ENCODE results near the gene SLC9A8.

The SLC9A8 gene

DNA sequence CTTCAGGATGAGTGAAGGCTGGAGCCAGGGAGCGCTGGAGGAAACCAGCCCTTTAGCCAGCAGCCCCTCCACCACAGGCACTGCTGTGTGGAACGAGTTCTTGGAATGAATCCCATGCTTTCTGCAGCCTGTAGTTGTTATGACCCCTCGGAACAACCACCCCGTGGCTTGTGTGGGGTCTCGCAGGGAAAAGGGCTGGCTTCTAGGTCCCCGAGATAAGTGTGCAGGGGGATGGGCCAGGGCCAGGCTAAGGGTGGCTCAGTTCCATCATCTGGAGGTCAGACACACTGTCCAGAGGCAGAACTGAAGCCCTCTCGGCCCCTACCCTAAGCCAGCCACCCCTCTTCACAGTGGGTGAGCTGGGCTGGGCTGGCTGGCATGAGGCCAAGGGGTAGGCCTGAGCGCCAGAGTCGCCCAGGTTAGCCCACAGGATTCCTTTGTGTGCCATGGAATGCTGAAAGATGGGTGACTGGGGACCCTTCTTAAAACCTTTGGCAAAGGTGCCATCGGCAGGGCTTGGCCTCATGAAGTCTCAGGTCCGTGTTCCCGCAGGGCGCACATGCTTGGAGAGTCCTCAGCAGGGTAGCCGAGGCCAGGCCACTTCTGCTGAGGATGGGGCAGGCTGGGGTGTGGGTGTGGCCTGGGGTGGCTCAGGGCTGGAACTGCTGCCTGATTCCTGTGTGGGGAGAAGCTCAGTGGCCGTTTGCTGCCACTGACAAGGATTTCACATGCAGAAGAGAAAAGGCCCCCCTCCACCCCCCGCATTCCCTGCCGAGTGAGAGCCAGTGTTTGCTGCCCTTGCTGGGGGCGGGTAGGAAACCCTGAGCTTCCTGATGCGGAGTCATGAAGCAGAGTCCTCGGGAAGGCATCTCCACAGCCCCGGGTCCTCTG is 78.1 kb downstream of the SLC9A8 start:
- Histone ChIP-seq H3K9me3 (replicated peaks; ENCODE audit: insufficient read depth, low read length) (no peaks in the 10 kb centered on the region), H3K4me3 (ENCODE audit: low read length) (no peak overlapping the region), H3K27me3 (replicated peaks; ENCODE audit: insufficient read depth, low read length) (no peaks in the 10 kb centered on the region), H3K4me1 (ENCODE audit: low read length) (no peaks in the 10 kb centered on the region), H3K9me2 (replicated peaks; ENCODE audit: insufficient read depth, low read length) (no peaks in the 10 kb centered on the region), H3K27ac (ENCODE audit: low read length) (no peak overlapping the region), H3K4me2 (ENCODE audit: low read depth, low read length) (no peak overlapping the region), H2AFZ (ENCODE audit: low read length) (no peak overlapping the region), H4K20me1 (ENCODE audit: insufficient read depth, low read length) (no peaks in the 10 kb centered on the region), H3K36me3 (replicated peaks; ENCODE audit: insufficient read depth, low read length) (no peaks in the 10 kb centered on the region), H3K79me2 (ENCODE audit: low read length) (no peaks in the 10 kb centered on the region), H3K9ac (ENCODE audit: low read length) (no peak overlapping the region), H3F3A (ENCODE audit: insufficient read depth, low read length) (no peaks in the 10 kb centered on the region)
- no peak for TF ChIP-seq EZH2phosphoT487 (IDR thresholded peaks at IDR 0.05; ENCODE audit: low read length)
- no peak for TF ChIP-seq EZH2 (optimal IDR thresholded peaks at IDR 0.05; ENCODE audit: low read depth, low read length)
- TF ChIP-seq, protein P1, sequence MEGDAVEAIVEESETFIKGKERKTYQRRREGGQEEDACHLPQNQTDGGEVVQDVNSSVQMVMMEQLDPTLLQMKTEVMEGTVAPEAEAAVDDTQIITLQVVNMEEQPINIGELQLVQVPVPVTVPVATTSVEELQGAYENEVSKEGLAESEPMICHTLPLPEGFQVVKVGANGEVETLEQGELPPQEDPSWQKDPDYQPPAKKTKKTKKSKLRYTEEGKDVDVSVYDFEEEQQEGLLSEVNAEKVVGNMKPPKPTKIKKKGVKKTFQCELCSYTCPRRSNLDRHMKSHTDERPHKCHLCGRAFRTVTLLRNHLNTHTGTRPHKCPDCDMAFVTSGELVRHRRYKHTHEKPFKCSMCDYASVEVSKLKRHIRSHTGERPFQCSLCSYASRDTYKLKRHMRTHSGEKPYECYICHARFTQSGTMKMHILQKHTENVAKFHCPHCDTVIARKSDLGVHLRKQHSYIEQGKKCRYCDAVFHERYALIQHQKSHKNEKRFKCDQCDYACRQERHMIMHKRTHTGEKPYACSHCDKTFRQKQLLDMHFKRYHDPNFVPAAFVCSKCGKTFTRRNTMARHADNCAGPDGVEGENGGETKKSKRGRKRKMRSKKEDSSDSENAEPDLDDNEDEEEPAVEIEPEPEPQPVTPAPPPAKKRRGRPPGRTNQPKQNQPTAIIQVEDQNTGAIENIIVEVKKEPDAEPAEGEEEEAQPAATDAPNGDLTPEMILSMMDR (IDR thresholded peaks at IDR 0.05; ENCODE audit: low read length): no peak
- no peak for DNase-seq

DNA sequence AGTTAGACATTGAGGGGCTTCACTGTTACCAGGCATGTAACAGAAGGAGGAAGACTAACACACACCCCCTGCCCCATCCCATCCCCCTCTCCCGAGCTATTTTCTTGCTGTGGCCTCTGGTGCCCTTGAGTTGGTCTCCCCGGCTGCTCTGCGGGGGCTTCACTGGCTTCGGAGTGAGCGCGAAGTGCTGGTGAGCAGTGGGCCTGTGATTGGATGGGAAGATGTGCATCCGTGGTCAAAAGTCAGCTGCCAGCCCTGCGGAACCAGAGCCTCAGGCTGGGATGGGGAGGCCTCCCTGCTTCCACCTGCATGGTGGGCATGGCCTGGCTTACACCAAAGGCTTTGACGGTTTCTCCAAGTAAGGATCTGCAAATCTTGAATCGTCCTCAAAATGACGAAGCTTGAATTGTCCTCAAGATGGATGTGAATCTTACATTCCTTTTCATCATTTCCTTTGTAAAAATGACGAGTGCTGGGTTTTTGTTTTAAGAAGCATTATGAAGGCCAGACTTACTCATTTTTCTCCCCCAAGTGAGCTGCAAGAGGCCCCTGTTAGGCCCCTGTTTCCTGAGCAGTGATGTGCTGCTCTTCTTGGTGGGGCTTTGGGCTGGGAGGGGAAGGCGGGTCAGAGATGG is 79.0 kb downstream of the SLC9A8 start:
- no peak overlapping the region for H3K9ac ChIP-seq (ENCODE audit: low read length)
- no peak overlapping the region for H3K4me3 ChIP-seq (ENCODE audit: low read length)
- H3K36me3 ChIP-seq (replicated peaks; ENCODE audit: insufficient read depth, low read length): no peaks in the 10 kb centered on the region
- no peaks in the 10 kb centered on the region for H3K4me1 ChIP-seq (ENCODE audit: low read length)
- DNase-seq: no peak
- H3K9me2 ChIP-seq (replicated peaks; ENCODE audit: insufficient read depth, low read length): no peaks in the 10 kb centered on the region
- H3K27me3 ChIP-seq (replicated peaks; ENCODE audit: insufficient read depth, low read length): no peaks in the 10 kb centered on the region
- no peaks in the 10 kb centered on the region for H4K20me1 ChIP-seq (ENCODE audit: insufficient read depth, low read length)
- H3K4me2 ChIP-seq (ENCODE audit: low read depth, low read length): no peak overlapping the region
- H3K27ac ChIP-seq (ENCODE audit: low read length): no peak overlapping the region
- H2AFZ ChIP-seq (ENCODE audit: low read length): no peak overlapping the region
- H3K9me3 ChIP-seq (replicated peaks; ENCODE audit: insufficient read depth, low read length): no peaks in the 10 kb centered on the region
- TF ChIP-seq EZH2phosphoT487 (IDR thresholded peaks at IDR 0.05; ENCODE audit: low read length) (no peak), EZH2 (optimal IDR thresholded peaks at IDR 0.05; ENCODE audit: low read depth, low read length) (no peak)
- TF ChIP-seq, protein P1 (IDR thresholded peaks at IDR 0.05; ENCODE audit: low read length): no peak
- no peaks in the 10 kb centered on the region for H3F3A ChIP-seq (ENCODE audit: insufficient read depth, low read length)
- H3K79me2 ChIP-seq (ENCODE audit: low read length): no peaks in the 10 kb centered on the region

DNA sequence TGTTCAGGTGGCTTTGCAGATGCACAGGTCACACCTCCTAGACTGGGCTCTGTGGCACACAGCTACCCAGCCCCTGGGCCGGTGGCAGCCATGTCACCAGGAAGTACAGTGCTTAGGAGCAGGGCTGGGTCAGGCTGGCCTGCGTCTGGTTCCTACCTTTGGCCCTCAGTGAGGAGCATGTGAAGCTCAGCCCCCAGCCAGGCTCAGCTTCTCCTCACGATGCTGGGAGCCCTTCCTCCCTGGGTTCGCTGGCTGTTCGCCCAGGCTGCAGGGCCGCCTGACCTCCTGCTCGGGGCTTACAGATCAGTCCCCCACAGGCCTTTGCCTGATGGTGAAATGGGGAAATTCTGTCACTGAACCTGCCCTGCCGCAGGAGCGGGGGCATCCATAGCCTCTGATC is 79.6 kb downstream of the SLC9A8 start:
- no peak overlapping the region for H3K27ac ChIP-seq (ENCODE audit: low read length)
- TF ChIP-seq, protein P1 (IDR thresholded peaks at IDR 0.05; ENCODE audit: low read length): no peak
- TF ChIP-seq EZH2phosphoT487 (IDR thresholded peaks at IDR 0.05; ENCODE audit: low read length) (no peak), EZH2 (optimal IDR thresholded peaks at IDR 0.05; ENCODE audit: low read depth, low read length) (no peak)
- H3K9me2 ChIP-seq (replicated peaks; ENCODE audit: insufficient read depth, low read length): no peaks in the 10 kb centered on the region
- H3K27me3 ChIP-seq (replicated peaks; ENCODE audit: insufficient read depth, low read length): no peaks in the 10 kb centered on the region
- no peak overlapping the region for H3K4me2 ChIP-seq (ENCODE audit: low read depth, low read length)
- H3K79me2 ChIP-seq (ENCODE audit: low read length): no peaks in the 10 kb centered on the region
- no peak overlapping the region for H2AFZ ChIP-seq (ENCODE audit: low read length)
- no peak for DNase-seq
- no peaks in the 10 kb centered on the region for H3K36me3 ChIP-seq (replicated peaks; ENCODE audit: insufficient read depth, low read length)
- H3F3A ChIP-seq (ENCODE audit: insufficient read depth, low read length): no peaks in the 10 kb centered on the region
- no peaks in the 10 kb centered on the region for H4K20me1 ChIP-seq (ENCODE audit: insufficient read depth, low read length)
- H3K4me1 ChIP-seq (ENCODE audit: low read length): no peaks in the 10 kb centered on the region
- no peak overlapping the region for H3K9ac ChIP-seq (ENCODE audit: low read length)
- no peak overlapping the region for H3K4me3 ChIP-seq (ENCODE audit: low read length)
- no peaks in the 10 kb centered on the region for H3K9me3 ChIP-seq (replicated peaks; ENCODE audit: insufficient read depth, low read length)

All from MM.1S (cell line).